Astrocyte (in vitro differentiated cells and primary cell): ENCODE data around the gene DNAJB2. TPM values are rescaled to one million over a fixed set of nuclear protein-coding genes. Genes with fewer than 3 reads are reported as not detected.
A peak's percentile ranks its signal among the peaks of the same experiment; 100 is the strongest.

ENCODE experiments used
- DNase-seq: peaks from one replicate; pipeline ENCODE4 v3.0.0-alpha.2; 2010; ENCODE audit warnings: low read depth
- FAIRE-seq: peaks from 2 replicates; lab custom pipeline; 2011; peaks lifted over from hg19 to GRCh38; lab: Jason Lieb, UNC
- H2AFZ ChIP-seq: 2 replicates; pipeline ENCODE4 v1.6.0; 2012; ENCODE audit warnings: low read depth, low read length, inconsistent platforms
- H3K27ac ChIP-seq: 2 replicates; pipeline ENCODE4 v1.5.1; 2011; ENCODE audit warnings: low read depth, low read length, inconsistent platforms
- H3K27me3 ChIP-seq: 2 replicates; pipeline ENCODE4 v1.6.0; 2011; ENCODE audit warnings: low read length, inconsistent platforms; ENCODE audit not compliant: insufficient read depth
- H3K36me3 ChIP-seq: 2 replicates; pipeline ENCODE4 v1.5.1; 2011; ENCODE audit warnings: low read length, inconsistent platforms; ENCODE audit not compliant: insufficient read depth
- H3K4me1 ChIP-seq: 2 replicates; pipeline ENCODE4 v1.5.1; 2011; ENCODE audit warnings: low read length, inconsistent platforms; ENCODE audit not compliant: insufficient read depth
- H3K4me2 ChIP-seq: 2 replicates; pipeline ENCODE4 v1.6.0; 2012; ENCODE audit warnings: low read length, inconsistent platforms
- H3K4me3 ChIP-seq: 2 replicates; pipeline ENCODE4 v1.5.1; 2011; ENCODE audit warnings: low read depth, mild to moderate bottlenecking, low read length, inconsistent platforms; ENCODE audit not compliant: insufficient read depth
- H3K79me2 ChIP-seq: 2 replicates; pipeline ENCODE4 v1.6.0; 2012; ENCODE audit warnings: mild to moderate bottlenecking, low read length, inconsistent platforms; ENCODE audit not compliant: insufficient read depth
- H3K9ac ChIP-seq: 2 replicates; pipeline ENCODE4 v1.6.0; 2012; ENCODE audit warnings: mild to moderate bottlenecking, low read length, inconsistent platforms
- H3K9me3 ChIP-seq: 2 replicates; pipeline ENCODE4 v1.5.1; 2012; ENCODE audit warnings: low read depth, mild to moderate bottlenecking, low read length, inconsistent platforms; ENCODE audit not compliant: insufficient read depth
- H4K20me1 ChIP-seq: 2 replicates; pipeline ENCODE4 v1.6.0; 2012; ENCODE audit warnings: low read length, inconsistent platforms; ENCODE audit not compliant: insufficient read depth
- H3K27ac Mint-ChIP-seq: one replicate; pipeline ENCODE4 v1.8.0; 2021; ENCODE audit warnings: mild to moderate bottlenecking, mixed read lengths; ENCODE audit not compliant: unreplicated experiment
- H3K27me3 Mint-ChIP-seq: one replicate; pipeline ENCODE4 v1.8.0; 2021; ENCODE audit warnings: low read depth, mixed read lengths; ENCODE audit not compliant: unreplicated experiment
- H3K36me3 Mint-ChIP-seq: one replicate; pipeline ENCODE4 v1.8.0; 2021; ENCODE audit warnings: low read depth, mixed read lengths; ENCODE audit not compliant: unreplicated experiment
- H3K4me1 Mint-ChIP-seq: one replicate; pipeline ENCODE4 v1.8.0; 2021; ENCODE audit warnings: low read depth, mixed read lengths; ENCODE audit not compliant: unreplicated experiment
- H3K4me3 Mint-ChIP-seq: one replicate; pipeline ENCODE4 v1.8.0; 2021; ENCODE audit warnings: mild to moderate bottlenecking, moderate library complexity, mixed read lengths; ENCODE audit not compliant: unreplicated experiment
- H3K9me3 Mint-ChIP-seq: one replicate; pipeline ENCODE4 v1.8.0; 2021; ENCODE audit warnings: mild to moderate bottlenecking, mixed read lengths; ENCODE audit not compliant: unreplicated experiment
- CTCF ChIP-seq: IDR thresholded peaks from 2 replicates; pipeline ENCODE4 v1.5.1; 2011; ENCODE audit warnings: low read depth, mild to moderate bottlenecking, inconsistent platforms, low read length, moderate library complexity; ENCODE audit not compliant: insufficient read depth
- EZH2 ChIP-seq: IDR thresholded peaks from 2 replicates; pipeline ENCODE4 v1.6.1; 2012; ENCODE audit warnings: mild to moderate bottlenecking, low read length, inconsistent platforms; ENCODE audit not compliant: insufficient read depth
- total RNA-seq: library from RNA; stranded (reverse); gene quantifications from 2 replicates; pipeline ENCODE4 v1.2.1, GENCODE V29; 2021

The DNAJB2 gene
- total RNA-seq, 1 donor from 2014 or later = 53.9 TPM

- Mint-ChIP-seq H3K27ac (peak overlapping the region; percentile 98), H3K27me3 (no peaks in the 10 kb centered on the region)
Observed at GRCh38 chr2:219278655-219279150, 463 bp upstream of the DNAJB2 start.

GRCh38 chr2:219279916-219280516 lies 850 bp downstream of the DNAJB2 start:
- Histone ChIP-seq H3K27ac (peak overlapping the region; percentile 92), H3K27me3 (no peaks in the 10 kb centered on the region), H3K4me2 (peak overlapping the region; percentile 100), H3K79me2 (peaks cover 13% of the 10 kb centered on the region), H4K20me1 (peaks cover 4% of the 10 kb centered on the region), H2AFZ (peak overlapping the region; percentile 69), H3K9ac (peak overlapping the region; percentile 92), H3K36me3 (no peaks in the 10 kb centered on the region), H3K9me3 (no peaks in the 10 kb centered on the region), H3K4me1 (peaks cover 24% of the 10 kb centered on the region), H3K4me3 (peak overlapping the region; percentile 74)
- H3K36me3 Mint-ChIP-seq = peaks cover 13% of the 10 kb centered on the region
- no peaks in the 10 kb centered on the region for H3K27me3 Mint-ChIP-seq
- no peaks in the 10 kb centered on the region for H3K9me3 Mint-ChIP-seq
- no peak for FAIRE-seq
- H3K4me3 Mint-ChIP-seq = peak overlapping the region; percentile 89
- DNase-seq = no peak
- H3K27ac Mint-ChIP-seq = peak overlapping the region; percentile 95
- no peak for TF ChIP-seq CTCF
- TF ChIP-seq EZH2 = no peak
- peaks cover 34% of the 10 kb centered on the region for H3K4me1 Mint-ChIP-seq

More at GRCh38 chr2:219278655-219279150, 463 bp upstream of the DNAJB2 start:
- Histone ChIP-seq H3K4me3 (peak overlapping the region; percentile 22), H3K9ac (peak overlapping the region; percentile 83), H3K27ac (peak overlapping the region; percentile 92), H3K79me2 (peaks cover 13% of the 10 kb centered on the region), H2AFZ (peak overlapping the region; percentile 64), H4K20me1 (peaks cover 4% of the 10 kb centered on the region), H3K36me3 (no peaks in the 10 kb centered on the region), H3K4me1 (peaks cover 38% of the 10 kb centered on the region), H3K9me3 (no peaks in the 10 kb centered on the region), H3K27me3 (no peaks in the 10 kb centered on the region), H3K4me2 (peak overlapping the region; percentile 76)
- Mint-ChIP-seq H3K9me3 (no peaks in the 10 kb centered on the region), H3K36me3 (peaks cover 13% of the 10 kb centered on the region), H3K4me1 (peaks cover 45% of the 10 kb centered on the region), H3K4me3 (peak overlapping the region; percentile 82)
- DNase-seq = no peak
- no peak for FAIRE-seq
- no peak for TF ChIP-seq CTCF
- TF ChIP-seq EZH2 = no peak

GRCh38 chr2:219280651-219281050 lies 1.5 kb downstream of the DNAJB2 start:
- peak overlapping the region; percentile 95 for H3K27ac Mint-ChIP-seq
- no peak for FAIRE-seq

More at GRCh38 chr2:219280651-219281050, 1.5 kb downstream of the DNAJB2 start:
- Histone ChIP-seq H3K9me3 (no peaks in the 10 kb centered on the region), H3K4me1 (peaks cover 27% of the 10 kb centered on the region), H3K27ac (peak overlapping the region; percentile 92), H3K36me3 (no peaks in the 10 kb centered on the region), H4K20me1 (peaks cover 4% of the 10 kb centered on the region), H3K4me3 (no peak overlapping the region), H3K4me2 (peak overlapping the region; percentile 100), H3K9ac (peak overlapping the region; percentile 92), H3K27me3 (no peaks in the 10 kb centered on the region), H2AFZ (no peak overlapping the region), H3K79me2 (peaks cover 13% of the 10 kb centered on the region)
- peak overlapping the region; percentile 89 for H3K4me3 Mint-ChIP-seq
- DNase-seq = no peak
- H3K4me1 Mint-ChIP-seq = peaks cover 38% of the 10 kb centered on the region
- H3K9me3 Mint-ChIP-seq = no peaks in the 10 kb centered on the region
- H3K36me3 Mint-ChIP-seq = peaks cover 13% of the 10 kb centered on the region
- TF ChIP-seq CTCF = no peak
- TF ChIP-seq EZH2 = no peak
- H3K27me3 Mint-ChIP-seq = no peaks in the 10 kb centered on the region
